Kidney (tissue), 14 donors: ENCODE measurements around the gene GLIS1. TPM values are rescaled to one million over a fixed set of nuclear protein-coding genes. Genes with fewer than 3 reads are reported as not detected.
A peak's percentile ranks its signal among the peaks of the same experiment; 100 is the strongest.

Experiments
- DNase-seq, 5 donors: peaks; one replicate each; pipeline ENCODE4 v3.0.0-alpha.2; 2013 to 2020
- FAIRE-seq: peaks from 2 replicates; lab custom pipeline; 2012; peaks lifted over from hg19 to GRCh38; lab: Jason Lieb, UNC
- H3K27ac ChIP-seq, 2 donors: one replicate each; pipeline ENCODE4 v1.7.0; 2013; ENCODE audit warnings: low read depth in 2 of 2, low read length in 2 of 2, inconsistent platforms in 1 of 2
- H3K27me3 ChIP-seq: one replicate; pipeline ENCODE4 v1.7.1; 2013; ENCODE audit warnings: low read length, inconsistent platforms; ENCODE audit not compliant: control insufficient read depth, insufficient read depth
- H3K36me3 ChIP-seq, 3 donors: one replicate each; pipeline versions ENCODE4 v1.7.0 to v1.7.1; 2013; ENCODE audit warnings: low read length in 3 of 3, control low read depth in 1 of 3, inconsistent platforms in 1 of 3; ENCODE audit not compliant: insufficient read depth in 3 of 3, control insufficient read depth in 2 of 3
- H3K4me1 ChIP-seq, 3 donors: one replicate each; pipeline versions ENCODE4 v1.7.0 to v1.7.1; 2013; ENCODE audit warnings: low read length in 3 of 3, inconsistent platforms in 1 of 3, low read depth in 1 of 3; ENCODE audit not compliant: control insufficient read depth in 2 of 3, insufficient read depth in 2 of 3
- H3K4me3 ChIP-seq, 3 donors: one replicate each; pipeline versions ENCODE4 v1.7.0 to v1.8.1; 2013; ENCODE audit warnings: low read length in 3 of 3, control low read depth in 1 of 3, inconsistent platforms in 1 of 3
- H3K9ac ChIP-seq, 3 donors: one replicate each; pipeline versions ENCODE4 v1.7.0 to v1.7.1; 2013; ENCODE audit warnings: low read length in 3 of 3, control low read depth in 1 of 3, inconsistent platforms in 1 of 3
- H3K9me3 ChIP-seq, 3 donors: one replicate each; pipeline versions ENCODE4 v1.7.0 to v1.7.1; 2013; ENCODE audit warnings: low read length in 3 of 3, control low read depth in 1 of 3, inconsistent platforms in 1 of 3; ENCODE audit not compliant: control insufficient read depth in 2 of 3, insufficient read depth in 1 of 3
- CTCF ChIP-seq: IDR thresholded peaks from 3 replicates; pipeline ENCODE4 v1.5.1; 2012; ENCODE audit warnings: mild to moderate bottlenecking, moderate library complexity, borderline replicate concordance; ENCODE audit not compliant: insufficient read depth; ENCODE audit errors: extremely low read depth
- intact Hi-C: fragments of 100-400 bp; cut with DNase I; formaldehyde crosslinking; loops from one replicate; pipeline ENCODE4 v1.11.1; 2022
- polyA plus RNA-seq: library from polyadenylated mRNA; stranded (reverse); fragments of 350-450 nt; fragmentation: Illumina TruSeq; extraction: RNeasy Lipid Tissue Mini Kit (QIAGEN cat#74804); gene quantifications from one replicate; pipeline ENCODE4 v1.2.3, GENCODE V29; 2014; ENCODE audit warnings: low read depth, low replicate concordance; ENCODE audit not compliant: insufficient read depth
- total RNA-seq: library from RNA; stranded (reverse); fragmentation: NEBNext Ultra II Directional; extraction: Animal tissue kit (Norgen Biotek cat#: 25700); gene quantifications from one replicate; pipeline ENCODE4 v1.2.1, GENCODE V29; 2021
- donor health status: control.
- donor health status: control.
- donor health status: control.
- donor health status: control.
- donor health status: control.
- donor health status: DM: yes; HTN: yes; CAD: no.
- donor health status: Normal renal cell carcinoma (clear cell type).

The GLIS1 gene
- total and polyA plus RNA-seq, 2 donors from 2014 or later = 3.3 to 3.7 TPM

GRCh38 chr1:53704304-53704703 lies 34.7 kb downstream of the GLIS1 start:
- Histone ChIP-seq H3K9me3 (no peaks in the 10 kb centered on the region), H3K36me3 (no peaks in the 10 kb centered on the region), H3K9ac (no peak overlapping the region), H3K27ac (no peak overlapping the region), H3K4me3 (no peak overlapping the region), H3K4me1 (no peaks in the 10 kb centered on the region), H3K27me3 (no peaks in the 10 kb centered on the region)
- no peak for TF ChIP-seq CTCF
- DNase-seq (no peak), FAIRE-seq (no peak)
- intact Hi-C loops = no loop called here

GRCh38 chr1:53703174-53703573 lies 35.8 kb downstream of the GLIS1 start:
- H3K4me3 ChIP-seq = no peak overlapping the region
- peaks cover 0 to 4% (median 0%) of the 10 kb centered on the region in 3 donors for H3K4me1 ChIP-seq
- no peaks in the 10 kb centered on the region for H3K9me3 ChIP-seq
- no peak overlapping the region for H3K9ac ChIP-seq
- H3K36me3 ChIP-seq = no peaks in the 10 kb centered on the region
- intact Hi-C loops = no loop called here
- no peaks in the 10 kb centered on the region for H3K27me3 ChIP-seq
- DNase-seq (peak in 1 of 5 donors; percentile 18), FAIRE-seq (no peak)
- no peak overlapping the region for H3K27ac ChIP-seq
- no peak for TF ChIP-seq CTCF

GRCh38 chr1:53702341-53702740 lies 36.6 kb downstream of the GLIS1 start:
- H3K4me3 ChIP-seq = no peak overlapping the region
- no peaks in the 10 kb centered on the region for H3K27me3 ChIP-seq
- DNase-seq (peak in 2 of 5 donors; percentile 30 to 31), FAIRE-seq (no peak)
- intact Hi-C loops = no loop called here
- no peak overlapping the region for H3K9ac ChIP-seq
- no peaks in the 10 kb centered on the region for H3K9me3 ChIP-seq
- TF ChIP-seq CTCF = no peak
- H3K36me3 ChIP-seq = no peaks in the 10 kb centered on the region
- H3K27ac ChIP-seq = no peak overlapping the region
- H3K4me1 ChIP-seq = peaks cover 0 to 5% (median 0%) of the 10 kb centered on the region in 3 donors

GRCh38 chr1:53700776-53701175 lies 38.2 kb downstream of the GLIS1 start:
- intact Hi-C loops = no loop called here
- Histone ChIP-seq H3K36me3 (no peaks in the 10 kb centered on the region), H3K4me1 (peaks cover 0 to 5% (median 0%) of the 10 kb centered on the region in 3 donors), H3K27ac (no peak overlapping the region), H3K9me3 (no peaks in the 10 kb centered on the region), H3K27me3 (no peaks in the 10 kb centered on the region), H3K9ac (no peak overlapping the region), H3K4me3 (no peak overlapping the region)
- DNase-seq = no peak
- no peak for TF ChIP-seq CTCF
- FAIRE-seq = no peak
